ENCODE results near the gene RBM39.

Gene RBM39

DNA sequence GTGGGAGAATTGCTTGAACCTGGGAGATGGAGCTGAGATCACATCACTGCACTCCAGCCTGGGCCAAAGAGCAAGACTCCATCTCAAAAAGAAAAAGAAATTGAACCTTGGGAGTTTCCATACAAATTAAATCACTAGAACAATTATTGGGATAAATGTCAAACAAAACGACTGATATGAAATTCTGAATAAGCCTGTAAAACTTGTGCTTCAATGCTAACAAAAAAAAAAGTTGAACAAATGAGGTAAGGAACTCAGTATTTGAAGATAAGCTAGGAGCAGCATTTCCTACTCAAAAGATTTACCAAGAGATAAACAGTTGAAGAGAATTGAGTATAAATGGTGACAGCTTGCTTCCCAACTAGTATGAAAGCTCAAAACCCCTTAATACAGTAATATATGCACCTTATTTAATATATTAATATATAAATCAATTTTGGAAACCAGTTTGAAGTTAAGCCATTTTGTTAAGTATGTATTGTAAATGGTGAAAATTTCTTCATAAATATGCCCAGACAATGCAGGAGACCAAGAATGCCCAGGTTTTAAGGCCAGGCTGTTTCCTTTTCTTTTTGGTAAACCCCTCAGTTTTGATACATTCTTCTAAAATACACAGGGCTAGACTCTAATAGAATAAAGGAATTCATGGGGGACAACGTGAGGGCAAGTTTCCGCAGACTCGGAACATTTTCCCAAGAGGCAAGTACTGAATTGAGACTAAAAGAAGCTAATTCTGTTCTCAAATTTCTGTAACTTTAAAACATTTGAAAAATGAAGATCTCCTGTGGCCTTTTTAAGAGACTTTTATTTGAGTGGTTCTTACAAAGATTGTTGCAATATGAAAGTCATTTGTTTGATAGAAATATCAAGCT lies 39.0 kb downstream of the RBM39 start:
- H3K27ac ChIP-seq = peak overlapping the region; percentile 97; the same call in 1 of the 2 replicates
- TF ChIP-seq, protein P1, sequence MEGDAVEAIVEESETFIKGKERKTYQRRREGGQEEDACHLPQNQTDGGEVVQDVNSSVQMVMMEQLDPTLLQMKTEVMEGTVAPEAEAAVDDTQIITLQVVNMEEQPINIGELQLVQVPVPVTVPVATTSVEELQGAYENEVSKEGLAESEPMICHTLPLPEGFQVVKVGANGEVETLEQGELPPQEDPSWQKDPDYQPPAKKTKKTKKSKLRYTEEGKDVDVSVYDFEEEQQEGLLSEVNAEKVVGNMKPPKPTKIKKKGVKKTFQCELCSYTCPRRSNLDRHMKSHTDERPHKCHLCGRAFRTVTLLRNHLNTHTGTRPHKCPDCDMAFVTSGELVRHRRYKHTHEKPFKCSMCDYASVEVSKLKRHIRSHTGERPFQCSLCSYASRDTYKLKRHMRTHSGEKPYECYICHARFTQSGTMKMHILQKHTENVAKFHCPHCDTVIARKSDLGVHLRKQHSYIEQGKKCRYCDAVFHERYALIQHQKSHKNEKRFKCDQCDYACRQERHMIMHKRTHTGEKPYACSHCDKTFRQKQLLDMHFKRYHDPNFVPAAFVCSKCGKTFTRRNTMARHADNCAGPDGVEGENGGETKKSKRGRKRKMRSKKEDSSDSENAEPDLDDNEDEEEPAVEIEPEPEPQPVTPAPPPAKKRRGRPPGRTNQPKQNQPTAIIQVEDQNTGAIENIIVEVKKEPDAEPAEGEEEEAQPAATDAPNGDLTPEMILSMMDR (conservative IDR thresholded peaks at IDR 0.05) = no peak

DNA sequence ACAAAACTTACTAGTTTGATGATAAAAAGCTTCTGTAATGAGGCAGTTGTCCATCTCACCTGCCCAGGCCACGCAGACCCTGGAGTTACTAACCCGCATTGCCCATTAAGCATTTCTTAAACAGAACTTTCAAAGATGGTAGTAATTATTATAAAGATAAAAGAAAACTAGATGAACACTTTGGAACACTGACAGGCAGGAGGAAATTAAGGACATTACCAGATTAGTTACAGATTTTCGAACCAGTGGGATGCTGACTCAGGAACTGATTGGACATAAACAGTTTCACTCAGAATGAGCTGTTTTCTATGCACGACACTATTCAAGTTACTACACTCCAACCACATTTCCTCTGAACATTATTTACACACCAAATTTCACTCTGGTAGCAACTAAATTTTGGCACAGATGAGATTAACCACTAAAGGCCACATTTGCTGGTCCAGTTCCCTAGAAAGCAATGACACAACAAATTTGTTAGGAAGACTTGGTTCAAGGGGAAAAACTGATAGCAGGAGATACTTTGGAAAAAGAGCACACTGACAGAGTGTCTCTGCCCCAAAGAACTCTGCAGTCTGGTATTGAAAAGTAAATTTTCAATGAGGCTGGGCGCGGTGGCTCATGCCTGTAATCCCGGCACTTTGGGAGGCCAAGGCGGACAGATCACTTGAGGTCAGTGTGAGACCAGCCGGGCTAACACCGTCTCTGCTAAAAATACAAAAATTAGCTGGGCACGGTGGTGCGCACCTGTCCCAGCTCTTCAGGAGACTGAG lies 39.8 kb downstream of the RBM39 start:
- peak overlapping the region; percentile 97; the same call in 1 of the 2 replicates for H3K27ac ChIP-seq
- TF ChIP-seq, protein P1 (conservative IDR thresholded peaks at IDR 0.05) = no peak

DNA sequence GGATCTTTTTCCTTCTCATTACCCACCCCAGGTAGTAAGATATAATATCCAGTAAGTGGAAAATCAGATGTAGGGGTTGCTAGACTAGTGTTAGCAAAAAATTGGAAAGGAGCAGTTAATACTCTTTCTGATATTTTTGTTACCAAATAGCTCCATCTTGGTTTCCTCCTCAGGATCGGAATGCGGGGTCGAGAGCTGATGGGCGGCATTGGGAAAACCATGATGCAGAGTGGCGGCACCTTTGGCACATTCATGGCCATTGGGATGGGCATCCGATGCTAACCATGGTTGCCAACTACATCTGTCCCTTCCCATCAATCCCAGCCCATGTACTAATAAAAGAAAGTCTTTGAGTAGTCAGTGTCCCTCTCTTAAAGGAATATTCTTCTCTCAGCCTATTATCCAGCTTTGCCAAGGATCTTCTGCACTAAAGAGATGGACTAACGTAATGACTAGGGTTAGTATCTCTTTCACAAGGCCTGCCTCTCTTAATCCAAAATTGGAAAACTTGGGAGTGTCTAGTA lies 41.4 kb downstream of the RBM39 start:
- H3K27ac ChIP-seq = peak overlapping the region; percentile 97
- TF ChIP-seq, protein P1 (conservative IDR thresholded peaks at IDR 0.05) = no peak

DNA sequence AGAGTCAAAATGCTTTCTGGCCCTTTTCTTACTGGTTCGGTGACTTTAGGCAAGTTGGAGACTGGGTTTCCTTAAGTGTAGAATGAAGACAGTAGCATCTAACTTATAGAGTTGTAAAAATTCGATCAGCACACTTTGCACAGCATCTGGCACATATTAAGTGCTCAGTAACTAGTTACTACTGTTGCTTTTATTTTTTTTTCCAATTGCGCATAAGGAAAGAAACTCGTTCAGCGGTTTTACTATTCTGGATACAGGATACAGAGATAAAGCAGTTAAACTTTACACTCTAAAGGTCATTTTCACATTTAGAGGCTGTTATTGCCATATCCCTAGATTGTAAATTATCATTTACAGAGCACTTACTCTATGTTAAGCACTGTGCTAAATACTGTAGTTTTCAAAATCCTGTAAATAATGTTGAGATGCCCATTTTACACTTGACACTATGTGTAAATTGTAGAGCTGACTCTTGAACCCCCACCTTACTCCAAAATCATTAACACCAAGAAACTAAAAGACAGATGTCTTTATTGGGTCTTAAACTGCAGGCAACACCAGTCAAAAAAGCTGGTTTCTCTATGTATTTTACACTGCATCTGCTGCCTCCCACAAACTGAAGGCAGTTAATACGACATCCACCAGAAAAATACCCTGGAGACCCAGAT lies 42.0 kb downstream of the RBM39 start:
- peak overlapping the region; percentile 97 for H3K27ac ChIP-seq
- TF ChIP-seq, protein P1 (conservative IDR thresholded peaks at IDR 0.05) = no peak

DNA sequence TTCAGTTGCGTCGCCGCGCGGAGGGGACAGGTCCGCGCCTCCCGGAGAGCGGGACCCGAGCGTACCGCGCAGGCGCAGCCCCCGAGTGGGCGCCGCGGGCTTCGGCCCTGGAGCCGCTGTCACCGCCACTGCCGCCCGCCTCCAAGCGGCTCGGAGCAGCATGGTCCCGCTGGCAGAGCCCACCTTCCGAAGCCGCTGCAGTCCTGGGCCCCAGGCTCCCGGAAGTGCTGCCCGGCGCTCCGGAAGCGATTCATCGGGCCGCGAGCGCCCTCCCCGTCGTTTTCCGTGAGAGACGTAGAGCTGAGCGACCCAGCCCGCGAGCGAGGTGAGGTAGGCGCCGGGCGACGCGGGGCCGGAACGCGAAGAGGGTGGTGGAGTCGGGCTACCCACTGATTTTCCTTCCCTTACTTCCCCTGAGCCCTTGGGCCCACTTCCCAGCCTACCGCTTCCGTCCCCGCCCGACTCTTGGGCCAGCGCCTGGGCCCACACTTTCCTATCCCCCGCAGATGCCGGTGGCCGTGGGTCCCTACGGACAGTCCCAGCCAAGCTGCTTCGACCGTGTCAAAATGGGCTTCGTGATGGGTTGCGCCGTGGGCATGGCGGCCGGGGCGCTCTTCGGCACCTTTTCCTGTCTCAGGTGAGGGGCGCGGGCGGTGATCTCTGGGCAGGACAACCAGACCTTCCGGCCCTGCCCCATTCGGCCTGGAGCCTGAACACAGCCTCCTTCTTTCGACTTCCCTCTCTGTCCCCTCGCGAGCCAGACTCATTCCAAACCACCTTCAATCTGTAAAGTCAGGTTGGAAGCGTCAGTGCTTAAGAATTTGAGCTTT lies 42.7 kb downstream of the RBM39 start, which contains the start of the genes NFS1 and ROMO1:
Gene NFS1, minus strand, starts transcription at position 226 of the 830 bp plus-strand sequence. Its CDS starts 64 bp downstream, at position 162.
Gene ROMO1, plus strand, starts transcription at position 279 of the 830 bp plus-strand sequence. Its CDS starts 228 bp downstream, at position 507.
- TF ChIP-seq, protein P1 (conservative IDR thresholded peaks at IDR 0.05) = peak; percentile 29
- peak within 1 kb of the TSS; percentile 97 for H3K27ac ChIP-seq

DNA sequence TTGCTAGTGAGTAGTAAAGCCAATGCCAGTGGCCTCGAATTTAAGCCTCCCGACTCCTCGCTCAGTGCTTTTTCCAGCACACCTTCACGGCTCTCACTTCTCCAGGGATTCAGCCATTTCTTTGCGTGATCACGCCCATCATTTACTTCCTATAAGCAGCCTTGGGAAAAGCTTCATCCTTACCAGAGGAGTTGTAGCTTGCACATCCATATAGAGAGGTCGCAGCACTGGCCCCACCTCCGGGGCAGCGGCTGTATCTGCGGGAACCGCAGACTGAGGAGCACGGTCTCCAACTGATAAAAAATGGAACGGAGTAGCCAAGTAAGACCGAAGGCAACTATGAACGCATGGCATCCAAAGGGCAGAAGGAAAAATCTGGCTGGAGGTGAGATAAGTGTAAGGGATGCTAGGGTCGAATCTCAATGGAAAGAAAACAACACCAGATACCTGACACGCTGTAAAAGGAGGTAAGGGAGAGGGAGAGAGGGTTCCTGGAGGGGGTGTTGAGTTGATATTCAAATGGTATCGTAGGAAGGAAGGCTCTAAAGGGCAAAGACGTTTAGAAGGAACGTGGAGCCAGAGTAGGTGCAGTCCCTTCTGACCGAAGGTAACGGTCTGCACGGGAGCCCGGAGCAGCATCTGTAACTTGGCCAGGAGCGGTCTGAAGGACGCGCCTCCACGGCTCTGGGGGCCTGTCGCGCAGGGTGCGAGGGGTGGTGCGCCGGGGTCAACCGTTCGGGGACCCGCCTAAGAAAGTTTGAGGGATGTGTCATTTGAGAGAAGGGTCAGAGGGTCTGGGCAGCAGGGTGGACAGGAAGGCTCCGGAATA lies 43.5 kb downstream of the RBM39 start:
- TF ChIP-seq, protein P1 (conservative IDR thresholded peaks at IDR 0.05) = no peak
- peak overlapping the region; percentile 97 for H3K27ac ChIP-seq

Data from VCaP (cell line).